Measurements from ENCODE around the gene PCDH15.
"Not testable (repeated sequence)": the region's sequence is repeated elsewhere in the genome, so short reads cannot be mapped to it uniquely, and the experiment has no call there.

PCDH15 gene

DNA sequence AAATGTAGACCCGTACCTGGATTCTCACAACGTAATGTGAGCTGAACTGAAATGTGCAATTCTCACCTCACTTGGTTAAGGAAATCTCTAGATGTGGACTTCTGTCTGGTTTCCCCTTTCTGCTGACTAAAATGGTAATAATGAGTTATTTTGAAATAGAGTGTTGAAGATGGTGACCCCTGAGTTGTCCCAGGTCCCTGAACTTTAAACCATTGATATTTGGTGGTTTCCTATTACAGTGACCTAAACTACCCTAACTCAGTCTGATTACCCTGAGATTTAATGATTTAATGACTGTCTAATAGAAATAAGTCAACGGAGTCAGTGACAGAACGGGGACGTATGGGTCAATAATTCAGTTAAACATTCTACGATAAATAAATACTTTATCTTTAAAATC, 845.9 kb downstream of the PCDH15 start:
- Histone ChIP-seq H3K36me3 (no peaks in the 10 kb centered on the region), H3K4me1 (ENCODE audit: control insufficient read depth in 1 of 2, insufficient read depth in 1 of 2, low read depth in 1 of 2, low read length in 1 of 2) (no peaks in the 10 kb centered on the region), H3K9me3 (no peaks in the 10 kb centered on the region), H3K27ac (no peak overlapping the region), H3K27me3 (no peaks in the 10 kb centered on the region), H3K4me3 (ENCODE audit: low read depth in 1 of 2, low read length in 1 of 2) (no peak overlapping the region)
- TF ChIP-seq, protein P1, sequence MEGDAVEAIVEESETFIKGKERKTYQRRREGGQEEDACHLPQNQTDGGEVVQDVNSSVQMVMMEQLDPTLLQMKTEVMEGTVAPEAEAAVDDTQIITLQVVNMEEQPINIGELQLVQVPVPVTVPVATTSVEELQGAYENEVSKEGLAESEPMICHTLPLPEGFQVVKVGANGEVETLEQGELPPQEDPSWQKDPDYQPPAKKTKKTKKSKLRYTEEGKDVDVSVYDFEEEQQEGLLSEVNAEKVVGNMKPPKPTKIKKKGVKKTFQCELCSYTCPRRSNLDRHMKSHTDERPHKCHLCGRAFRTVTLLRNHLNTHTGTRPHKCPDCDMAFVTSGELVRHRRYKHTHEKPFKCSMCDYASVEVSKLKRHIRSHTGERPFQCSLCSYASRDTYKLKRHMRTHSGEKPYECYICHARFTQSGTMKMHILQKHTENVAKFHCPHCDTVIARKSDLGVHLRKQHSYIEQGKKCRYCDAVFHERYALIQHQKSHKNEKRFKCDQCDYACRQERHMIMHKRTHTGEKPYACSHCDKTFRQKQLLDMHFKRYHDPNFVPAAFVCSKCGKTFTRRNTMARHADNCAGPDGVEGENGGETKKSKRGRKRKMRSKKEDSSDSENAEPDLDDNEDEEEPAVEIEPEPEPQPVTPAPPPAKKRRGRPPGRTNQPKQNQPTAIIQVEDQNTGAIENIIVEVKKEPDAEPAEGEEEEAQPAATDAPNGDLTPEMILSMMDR (IDR thresholded peaks at IDR 0.05) = no peak

- TF ChIP-seq, protein P1 (IDR thresholded peaks at IDR 0.05) = no peak
- Histone ChIP-seq H3K9me3 (no peaks in the 10 kb centered on the region), H3K27ac (no peak overlapping the region), H3K36me3 (no peaks in the 10 kb centered on the region), H3K4me1 (ENCODE audit: control insufficient read depth in 1 of 2, insufficient read depth in 1 of 2, low read depth in 1 of 2, low read length in 1 of 2) (no peaks in the 10 kb centered on the region), H3K27me3 (no peaks in the 10 kb centered on the region), H3K4me3 (ENCODE audit: low read depth in 1 of 2, low read length in 1 of 2) (no peak overlapping the region)
These were observed 848.1 kb downstream of the PCDH15 start for GRCh38 chr10:53952698-53953630.

DNA sequence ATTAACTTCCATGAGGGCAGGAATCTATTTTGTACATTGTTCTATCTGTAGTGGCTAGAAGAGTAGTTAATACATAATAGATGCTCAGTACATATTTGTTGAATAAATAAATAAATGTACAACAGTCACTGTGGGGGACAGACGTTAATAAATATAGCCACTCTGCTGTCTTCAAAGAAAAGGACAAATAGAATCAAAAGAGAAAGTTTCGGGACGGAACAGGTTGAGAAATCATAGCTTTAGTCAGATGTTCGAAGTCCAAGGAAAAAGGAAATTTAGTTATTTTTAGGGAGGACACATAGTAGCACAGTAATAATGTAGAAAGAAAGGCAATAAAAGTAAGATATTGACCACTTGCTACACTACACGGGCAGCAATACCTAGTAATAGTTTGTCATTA, 861.4 kb downstream of the PCDH15 start:
- no peaks in the 10 kb centered on the region for H3K27me3 ChIP-seq
- TF ChIP-seq, protein P1 (IDR thresholded peaks at IDR 0.05) = no peak
- H3K4me1 ChIP-seq (ENCODE audit: control insufficient read depth in 1 of 2, insufficient read depth in 1 of 2, low read depth in 1 of 2, low read length in 1 of 2) = no peaks in the 10 kb centered on the region
- H3K36me3 ChIP-seq = no peaks in the 10 kb centered on the region
- H3K9me3 ChIP-seq = no peaks in the 10 kb centered on the region
- H3K27ac ChIP-seq = no peak overlapping the region
- no peak overlapping the region for H3K4me3 ChIP-seq (ENCODE audit: low read depth in 1 of 2, low read length in 1 of 2)

DNA sequence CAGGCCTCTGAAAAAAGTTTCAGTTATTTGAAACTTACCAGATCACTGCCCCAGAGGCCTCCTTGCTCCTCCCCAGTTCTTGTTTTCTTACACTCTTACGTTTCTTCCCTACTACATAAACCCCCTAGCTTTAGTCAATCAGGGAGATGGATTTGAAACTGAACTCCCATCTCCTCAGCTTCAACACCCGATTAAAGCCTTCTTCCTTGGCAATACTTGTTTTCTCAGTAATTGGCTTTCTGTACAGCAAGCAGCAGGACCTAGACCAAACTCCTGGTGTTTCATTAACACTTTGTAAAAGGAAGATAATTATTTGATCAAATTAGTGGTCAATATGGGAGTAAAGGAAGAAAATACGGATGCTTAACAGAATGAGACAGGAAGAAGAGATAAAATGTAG, 870.4 kb downstream of the PCDH15 start:
- Histone ChIP-seq H3K27me3 (no peaks in the 10 kb centered on the region), H3K27ac (no peak overlapping the region), H3K36me3 (no peaks in the 10 kb centered on the region), H3K4me3 (ENCODE audit: low read depth in 1 of 2, low read length in 1 of 2) (no peak overlapping the region), H3K4me1 (ENCODE audit: control insufficient read depth in 1 of 2, insufficient read depth in 1 of 2, low read depth in 1 of 2, low read length in 1 of 2) (no peaks in the 10 kb centered on the region), H3K9me3 (no peaks in the 10 kb centered on the region)
- TF ChIP-seq, protein P1 (IDR thresholded peaks at IDR 0.05) = no peak

GRCh38 chr10:53924051-53924700, 876.9 kb downstream of the PCDH15 start:
- H3K27me3 ChIP-seq; H3K36me3 ChIP-seq; H3K27ac ChIP-seq; H3K4me1 ChIP-seq (ENCODE audit: control insufficient read depth in 1 of 2, insufficient read depth in 1 of 2, low read depth in 1 of 2, low read length in 1 of 2); H3K4me3 ChIP-seq (ENCODE audit: low read depth in 1 of 2, low read length in 1 of 2); H3K9me3 ChIP-seq: not testable (repeated sequence)

GRCh38 chr10:53918755-53919154, 882.3 kb downstream of the PCDH15 start:
- no peaks in the 10 kb centered on the region for H3K27me3 ChIP-seq
- no peak overlapping the region for H3K27ac ChIP-seq
- H3K4me1 ChIP-seq (ENCODE audit: control insufficient read depth in 1 of 2, insufficient read depth in 1 of 2, low read depth in 1 of 2, low read length in 1 of 2) = no peaks in the 10 kb centered on the region
- TF ChIP-seq, protein P1 (IDR thresholded peaks at IDR 0.05) = no peak
- no peak overlapping the region for H3K4me3 ChIP-seq (ENCODE audit: low read depth in 1 of 2, low read length in 1 of 2)
- H3K9me3 ChIP-seq = no peaks in the 10 kb centered on the region
- no peaks in the 10 kb centered on the region for H3K36me3 ChIP-seq

Measured in neutrophil (primary cell).